ENCODE results near the gene ATAD3B. TPM values are rescaled to one million over a fixed set of nuclear protein-coding genes. Genes with fewer than 3 reads are reported as not detected.
"Not testable (repeated sequence)": the region's sequence is repeated elsewhere in the genome, so short reads cannot be mapped to it uniquely, and the experiment has no call there.

The ATAD3B gene
- total and polyA plus RNA-seq, 2 of the 13 experiments (the other 11 are each of a cell fraction or from before 2014, with no cell fraction given) = 9.6 to 31.1 TPM

- TF ChIP-seq HOXA3 (CRISPR knock-in tag; IDR thresholded peaks at IDR 0.05) = no peak
Observed at GRCh38 chr1:1463312-1463711, 8.3 kb upstream of the ATAD3B start (continued).

GRCh38 chr1:1468196-1468985, 3.2 kb upstream of the ATAD3B start:
- H3K4me2 ChIP-seq (ENCODE audit: low read depth, low read length); intact Hi-C loops (cut with micrococcal nuclease; ENCODE audit: unreplicated experiment); H2AFZ ChIP-seq (ENCODE audit: low read length); H4K20me1 ChIP-seq (ENCODE audit: insufficient read depth, low read length); H3K4me3 ChIP-seq (replicated peaks in 1 of 3; ENCODE audit: insufficient read depth in 1 of 3, low read depth in 2 of 3, low read length in 3 of 3); H3K9ac ChIP-seq (ENCODE audit: insufficient read depth, low read depth, low read length); DNase-seq (ENCODE audit: low spot score); H3K27ac ChIP-seq (ENCODE audit: extremely low read length, insufficient read depth, low read length); H3K27me3 ChIP-seq (ENCODE audit: control insufficient read depth in 1 of 2, insufficient read depth in 2 of 2, low read length in 2 of 2); H3K36me3 ChIP-seq (replicated peaks in 1 of 2; ENCODE audit: control insufficient read depth in 1 of 2, insufficient read depth in 2 of 2, low read length in 2 of 2); ATAC-seq; BruUV-seq (replicated peaks); POLR2A ChIA-PET; FAIRE-seq; H3K79me2 ChIP-seq (ENCODE audit: insufficient read depth, low read length); in situ Hi-C loops (cut with HindIII; ENCODE audit: extremely low pct_ligation_motif_present, low pct_unique_long_range_greater_than_20kb); CTCF ChIA-PET (ENCODE audit: low intra/inter-chr PET ratio, low total read pairs); H3K9me3 ChIP-seq (ENCODE audit: low read length): not testable (repeated sequence)
- peaks cover 22% of the 10 kb centered on the region for H3K4me1 ChIP-seq (ENCODE audit: insufficient read depth, low read length)
- 67% methylated on average over 21 of the region's 44 CpGs for WGBS (ENCODE audit: low lambda C conversion rate)

GRCh38 chr1:1470626-1471388, 758 bp upstream of the ATAD3B start:
- DNase-seq (ENCODE audit: low spot score) (no peak), FAIRE-seq (no peak), ATAC-seq (no peak; the same call in 2 of the 3 replicates)
- no peak for TF ChIP-seq YEATS4 (CRISPR knock-in tag; IDR thresholded peaks at IDR 0.05; ENCODE audit: borderline replicate concordance)
- 0 out of 2 replicates have a peak, but pooled peaks have one; percentile 4 for TF ChIP-seq REPIN1 (CRISPR knock-in tag; IDR thresholded peaks at IDR 0.05; ENCODE audit: borderline replicate concordance, low read depth)
- no peak for TF ChIP-seq ZHX1 (CRISPR knock-in tag; IDR thresholded peaks at IDR 0.05; ENCODE audit: low read depth)
- 0 out of 2 replicates have a peak, but pooled peaks have one; percentile 19 for TF ChIP-seq GTF3A (CRISPR knock-in tag; conservative IDR thresholded peaks at IDR 0.05)
- TF ChIP-seq NFIC (IDR thresholded peaks at IDR 0.05; ENCODE audit: low read length) = no peak
- no peak for TF ChIP-seq ZNF703 (CRISPR knock-in tag; IDR thresholded peaks at IDR 0.05; ENCODE audit: borderline replicate concordance)
- 0 out of 2 replicates have a peak, but pooled peaks have one; percentile 28 for TF ChIP-seq BRCA1 (CRISPR knock-in tag; IDR thresholded peaks at IDR 0.05)
- TF ChIP-seq KAT2B (IDR thresholded peaks at IDR 0.05; ENCODE audit: borderline replicate concordance, low read depth, low read length) = no peak
- ChIA-PET CTCF (ENCODE audit: low intra/inter-chr PET ratio, low total read pairs) (no interaction called here), POLR2A (interaction anchor here (1.2 kb wide), 1 partner anchor 96 kb away, joined by 3 read pairs; the partner anchor contains the start of gene AURKAIP1)
- no peaks in the 10 kb centered on the region for H3K9me3 ChIP-seq (ENCODE audit: low read length)
- peaks cover 0 to 4% of the 10 kb centered on the region in 2 experiments; a peak in 1 of 5 replicates for H3K36me3 ChIP-seq (replicated peaks in 1 of 2; ENCODE audit: control insufficient read depth in 1 of 2, insufficient read depth in 2 of 2, low read length in 2 of 2)
- H4K20me1 ChIP-seq (ENCODE audit: insufficient read depth, low read length) = peaks cover 4% of the 10 kb centered on the region
- peak overlapping the region; percentile 72 for H3K9ac ChIP-seq (ENCODE audit: insufficient read depth, low read depth, low read length)
- BruUV-seq (replicated peaks) = TSS peak; percentile 85
- H3K27me3 ChIP-seq (ENCODE audit: control insufficient read depth in 1 of 2, insufficient read depth in 2 of 2, low read length in 2 of 2) = no peaks in the 10 kb centered on the region; a peak in 1 of 5 replicates
- peak overlapping the region; percentile 66 to 77 (median 77) for H3K4me3 ChIP-seq (replicated peaks in 1 of 3; ENCODE audit: insufficient read depth in 1 of 3, low read depth in 2 of 3, low read length in 3 of 3)
- H3K27ac ChIP-seq (ENCODE audit: extremely low read length, insufficient read depth, low read length) = peak overlapping the region; percentile 41
- peaks cover 22% of the 10 kb centered on the region for H3K4me1 ChIP-seq (ENCODE audit: insufficient read depth, low read length)
- intact Hi-C loops (cut with micrococcal nuclease; ENCODE audit: unreplicated experiment) (no loop called here), in situ Hi-C loops (cut with HindIII; ENCODE audit: extremely low pct_ligation_motif_present, low pct_unique_long_range_greater_than_20kb) (no loop called here)
- H3K79me2 ChIP-seq (ENCODE audit: insufficient read depth, low read length) = peaks cover 19% of the 10 kb centered on the region
- no peak overlapping the region for H2AFZ ChIP-seq (ENCODE audit: low read length)
- peak overlapping the region; percentile 87 for H3K4me2 ChIP-seq (ENCODE audit: low read depth, low read length)
- 20% methylated on average over 16 of the region's 16 CpGs for whole genome bisulfite sequencing (ENCODE audit: low lambda C conversion rate)
